Endothelial cell of umbilical vein (primary cell): ENCODE results near the gene MAP6D1. TPM values are rescaled to one million over a fixed set of nuclear protein-coding genes. Genes with fewer than 3 reads are reported as not detected.

Experiments
- BruUV-seq: library from RNA; stranded (reverse); fragments of 400-500 nt; replicated peaks from 2 replicates; lab custom pipeline; 2021; lab: Mats Ljungman, UMichigan
- CTCF ChIA-PET: fragments of 300-600, 350-600 bp; sonication (Branson Sonifier 250); formaldehyde crosslinking; loops from one replicate; lab custom pipeline; 2021; ENCODE audit warnings: antibody characterized with exemption, inconsistent platforms; lab: Charles Lee
- POLR2A ChIA-PET: fragments of 300-600, 350-600 bp; sonication (Branson Sonifier 250); formaldehyde crosslinking; loops from one replicate; lab custom pipeline; 2021; ENCODE audit warnings: antibody characterized with exemption, inconsistent platforms; lab: Charles Lee
- DNase-seq: peaks from one replicate; pipeline ENCODE4 v3.0.0-alpha.2; 2011; ENCODE audit warnings: low read depth, low spot score
- FAIRE-seq: peaks from 2 replicates; lab custom pipeline; 2011; peaks lifted over from hg19 to GRCh38; lab: Jason Lieb, UNC
- H2AFZ ChIP-seq: 2 replicates; pipeline ENCODE4 v1.6.0; 2012; ENCODE audit warnings: low read depth, low read length, control low read depth, inconsistent platforms
- H3K27ac ChIP-seq: 2 replicates; pipeline ENCODE4 v1.5.1; 2011; ENCODE audit warnings: low read depth, mild to moderate bottlenecking, control low read depth, low read length, moderate library complexity; ENCODE audit not compliant: insufficient read depth
- H3K27me3 ChIP-seq, 2 experiments: 2 replicates each; pipeline versions ENCODE4 v1.6.0 to v1.6.1; 2011; ENCODE audit warnings: low read length in 2 of 2, mixed read lengths in 1 of 2; ENCODE audit not compliant: control insufficient read depth in 2 of 2, insufficient read depth in 2 of 2
- H3K36me3 ChIP-seq, 2 experiments: 2 replicates in 1 of 2; 3 replicates in 1 of 2; pipeline ENCODE4 v1.5.1; 2011; ENCODE audit warnings: low read length in 2 of 2, mild to moderate bottlenecking in 1 of 2, moderate library complexity in 1 of 2; ENCODE audit not compliant: control insufficient read depth in 2 of 2, insufficient read depth in 2 of 2; ENCODE audit errors: extremely low read depth in 1 of 2
- H3K4me1 ChIP-seq: 3 replicates; pipeline ENCODE4 v1.5.1; 2011; ENCODE audit warnings: mild to moderate bottlenecking, low read length; ENCODE audit not compliant: control insufficient read depth, insufficient read depth; ENCODE audit errors: extremely low read depth
- H3K4me2 ChIP-seq: 2 replicates; pipeline ENCODE4 v1.6.1; 2011; ENCODE audit warnings: low read length, control low read depth, mixed read lengths; ENCODE audit not compliant: insufficient read depth
- H3K4me3 ChIP-seq, 3 experiments: fragments of 200-600 bp in 1 of 3; sonication (generic), shearing (Covaris generic) in 1 of 3; replicated peaks in 1 of 3; 2 replicates each; pipeline ENCODE4 v1.5.1; 2011 to 2016; ENCODE audit warnings: control low read depth in 3 of 3, low read length in 3 of 3, mild to moderate bottlenecking in 2 of 3, inconsistent platforms in 1 of 3, low read depth in 1 of 3, moderate library complexity in 1 of 3; ENCODE audit not compliant: insufficient read depth in 1 of 3
- H3K79me2 ChIP-seq: 2 replicates; pipeline ENCODE4 v1.6.0; 2012; ENCODE audit warnings: low read length, inconsistent platforms; ENCODE audit not compliant: control insufficient read depth, insufficient read depth
- H3K9ac ChIP-seq: replicated peaks from 2 replicates; pipeline ENCODE3; 2011; ENCODE audit warnings: low read length, control low read depth; ENCODE audit not compliant: insufficient read depth; ENCODE audit errors: extremely low read depth
- H3K9me1 ChIP-seq: replicated peaks from 3 replicates; pipeline ENCODE4 v1.6.0; 2011; ENCODE audit warnings: mild to moderate bottlenecking, low read length; ENCODE audit not compliant: control insufficient read depth, insufficient read depth; ENCODE audit errors: extremely low read depth
- H3K9me3 ChIP-seq: replicated peaks from 2 replicates; pipeline ENCODE4 v1.5.1; 2012; ENCODE audit warnings: low read length, inconsistent platforms; ENCODE audit not compliant: control insufficient read depth, insufficient read depth
- H4K20me1 ChIP-seq: replicated peaks from 2 replicates; pipeline ENCODE3; 2011; ENCODE audit warnings: mild to moderate bottlenecking, low read length; ENCODE audit not compliant: control insufficient read depth, insufficient read depth; ENCODE audit errors: extremely low read depth
- EZH2 ChIP-seq: IDR thresholded peaks from 2 replicates; pipeline ENCODE4 v1.6.1; 2012; ENCODE audit warnings: borderline replicate concordance, low read depth, mild to moderate bottlenecking, moderate library complexity, low read length, inconsistent platforms; ENCODE audit not compliant: severe bottlenecking
- FOS ChIP-seq: IDR thresholded peaks from 2 replicates; pipeline ENCODE4 v1.6.1; 2011; ENCODE audit warnings: mild to moderate bottlenecking, low read length, moderate library complexity, borderline replicate concordance; ENCODE audit not compliant: insufficient read depth
- GATA2 ChIP-seq: IDR thresholded peaks from 2 replicates; pipeline ENCODE4 v1.7.0; 2011; ENCODE audit warnings: low read depth, mild to moderate bottlenecking, moderate library complexity, mixed read lengths, low read length; ENCODE audit not compliant: insufficient read length, insufficient read depth
- JUN ChIP-seq: IDR thresholded peaks from 2 replicates; pipeline ENCODE4 v1.6.1; 2011; ENCODE audit warnings: borderline replicate concordance, low read depth; ENCODE audit not compliant: insufficient read length, insufficient read depth
- MAX ChIP-seq: IDR thresholded peaks from 2 replicates; pipeline ENCODE4 v1.6.1; 2011; ENCODE audit not compliant: insufficient read depth, insufficient read length
- MYC ChIP-seq: IDR thresholded peaks from one replicate; pipeline ENCODE4 v1.6.1; 2011; ENCODE audit warnings: mild to moderate bottlenecking, low read depth, low read length
- POLR2A ChIP-seq: IDR thresholded peaks from 2 replicates; pipeline ENCODE4 v1.6.1; 2012; ENCODE audit warnings: low read depth, mild to moderate bottlenecking, control low read depth, low read length
- POLR2AphosphoS5 ChIP-seq: IDR thresholded peaks from 2 replicates; pipeline ENCODE4 v1.6.1; 2012; ENCODE audit warnings: low read depth, mild to moderate bottlenecking, control low read depth, low read length, moderate library complexity; ENCODE audit not compliant: insufficient read depth
- dilution Hi-C: fragments of 300-500 bp; cut with MboI; formaldehyde crosslinking; loops from one replicate; pipeline ENCODE4 v1.15.0; 2019; ENCODE audit warnings: low sequenced_read_pairs; ENCODE audit not compliant: extremely low pct_ligation_motif_present
- intact Hi-C: fragments of 100-400 bp; cut with micrococcal nuclease; formaldehyde crosslinking; loops from one replicate; pipeline ENCODE4 v1.10.0; 2022
- polyA plus RNA-seq, 4 experiments: library from polyadenylated mRNA; depleted of rRNA in 3 of 4; stranded (reverse) in 3 of 4; unstranded in 1 of 4; fragments of >200 nt; gene quantifications; 2 replicates each; pipeline versions ENCODE4 v1.2.1 to v1.2.3, GENCODE V29; 2011 to 2012; ENCODE audit warnings: missing spikeins in 1 of 4
- total RNA-seq: library from RNA; stranded (reverse); gene quantifications from 2 replicates; pipeline ENCODE4 v1.2.3, GENCODE V29; 2021
- TF ChIP-seq, protein P1 (sequence below), 2 donors: IDR thresholded peaks; 1 replicate in 1 of 2; 2 replicates in 1 of 2; pipeline ENCODE4 v1.5.1; 2011; ENCODE audit warnings: low read length in 2 of 2, mild to moderate bottlenecking in 2 of 2, moderate library complexity in 2 of 2, control low read depth in 1 of 2, inconsistent platforms in 1 of 2, low read depth in 1 of 2; ENCODE audit not compliant: insufficient read depth in 1 of 2; ENCODE audit errors: extremely low read depth in 1 of 2

Gene MAP6D1
- total and polyA plus RNA-seq, 2 donors (not counting 3 experiments of a cell fraction or from before 2014, with no cell fraction given): 2.4 to 3.5 TPM

DNA sequence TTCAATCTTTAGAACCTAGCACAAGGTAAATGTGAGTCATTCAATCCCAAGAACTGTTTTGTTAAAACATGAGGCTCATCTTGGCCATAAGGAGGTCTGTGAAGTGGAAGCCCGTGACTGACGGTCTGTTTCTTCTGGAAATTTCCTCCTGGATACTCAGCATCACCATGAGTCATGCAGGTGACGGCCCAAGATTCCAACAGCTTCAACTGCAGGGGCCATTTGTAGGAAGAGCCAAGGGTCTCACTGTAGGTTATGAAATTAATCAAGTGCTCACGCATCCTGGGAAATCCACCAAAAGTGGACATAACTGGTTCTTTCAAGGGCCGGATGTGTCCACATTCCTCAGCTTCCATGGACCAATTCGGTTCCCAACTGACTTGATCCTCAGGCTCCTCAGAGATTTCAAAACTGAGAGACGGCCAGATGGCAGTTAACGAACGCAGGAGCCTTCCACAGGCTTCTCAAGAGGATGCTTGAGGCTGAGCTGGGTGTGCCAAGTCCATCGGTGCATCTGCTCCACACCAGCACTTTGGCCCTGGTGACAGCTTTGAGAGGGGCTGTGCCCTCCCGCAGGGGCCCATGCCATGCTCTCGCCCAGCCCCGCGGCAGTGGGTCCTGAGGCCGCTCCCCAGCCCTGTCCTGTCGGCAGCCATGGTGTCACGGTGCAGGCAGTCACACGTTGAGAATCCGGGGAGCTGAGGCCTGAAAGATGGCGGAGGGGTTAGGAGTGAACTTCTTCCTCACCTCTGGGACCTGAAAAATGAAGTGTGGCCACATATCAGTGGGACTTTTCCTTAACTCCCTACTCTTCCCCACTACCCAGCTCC is 8.5 kb downstream of the MAP6D1 start:
- H3K4me2 ChIP-seq: no peak overlapping the region

More for the DNA sequence above, 8.5 kb downstream of the MAP6D1 start:
- intact Hi-C loops (no loop called here), dilution Hi-C loops (no loop called here)
- ChIA-PET CTCF (no interaction called here), POLR2A (no interaction called here)
- DNase-seq (no peak), FAIRE-seq (no peak)
- H3K4me3 ChIP-seq: no peak overlapping the region
- no peaks in the 10 kb centered on the region for H3K79me2 ChIP-seq
- H4K20me1 ChIP-seq: no peaks in the 10 kb centered on the region
- H3K36me3 ChIP-seq: peaks cover 2 to 3% of the 10 kb centered on the region in 2 experiments
- no peaks in the 10 kb centered on the region for H3K9me1 ChIP-seq
- no peak for TF ChIP-seq JUN
- TF ChIP-seq, protein P1, sequence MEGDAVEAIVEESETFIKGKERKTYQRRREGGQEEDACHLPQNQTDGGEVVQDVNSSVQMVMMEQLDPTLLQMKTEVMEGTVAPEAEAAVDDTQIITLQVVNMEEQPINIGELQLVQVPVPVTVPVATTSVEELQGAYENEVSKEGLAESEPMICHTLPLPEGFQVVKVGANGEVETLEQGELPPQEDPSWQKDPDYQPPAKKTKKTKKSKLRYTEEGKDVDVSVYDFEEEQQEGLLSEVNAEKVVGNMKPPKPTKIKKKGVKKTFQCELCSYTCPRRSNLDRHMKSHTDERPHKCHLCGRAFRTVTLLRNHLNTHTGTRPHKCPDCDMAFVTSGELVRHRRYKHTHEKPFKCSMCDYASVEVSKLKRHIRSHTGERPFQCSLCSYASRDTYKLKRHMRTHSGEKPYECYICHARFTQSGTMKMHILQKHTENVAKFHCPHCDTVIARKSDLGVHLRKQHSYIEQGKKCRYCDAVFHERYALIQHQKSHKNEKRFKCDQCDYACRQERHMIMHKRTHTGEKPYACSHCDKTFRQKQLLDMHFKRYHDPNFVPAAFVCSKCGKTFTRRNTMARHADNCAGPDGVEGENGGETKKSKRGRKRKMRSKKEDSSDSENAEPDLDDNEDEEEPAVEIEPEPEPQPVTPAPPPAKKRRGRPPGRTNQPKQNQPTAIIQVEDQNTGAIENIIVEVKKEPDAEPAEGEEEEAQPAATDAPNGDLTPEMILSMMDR (IDR thresholded peaks at IDR 0.05; ENCODE audit: extremely low read depth in 1 of 2, insufficient read depth in 1 of 2, low read depth in 1 of 2, low read length in 2 of 2): no peak
- no peak for TF ChIP-seq EZH2
- TF ChIP-seq MAX: no peak
- TF ChIP-seq FOS: no peak
- TF ChIP-seq POLR2A: no peak
- TF ChIP-seq POLR2AphosphoS5: no peak
- no peak for TF ChIP-seq MYC
- no peak for TF ChIP-seq GATA2
- no peaks in the 10 kb centered on the region for H3K4me1 ChIP-seq
- H2AFZ ChIP-seq: no peak overlapping the region
- H3K9ac ChIP-seq: no peak overlapping the region
- H3K27ac ChIP-seq: no peak overlapping the region
- H3K27me3 ChIP-seq: no peaks in the 10 kb centered on the region
- H3K9me3 ChIP-seq: no peaks in the 10 kb centered on the region
- BruUV-seq: no TSS peak
